T1000 (cell line): Measurements from ENCODE around the gene USP17L28.
"Not testable (repeated sequence)": the region's sequence is repeated elsewhere in the genome, so short reads cannot be mapped to it uniquely, and the experiment has no call there.

Source experiments
- DNase-seq: peaks from one replicate; lab custom pipeline; 2025; ENCODE audit warnings: mixed read lengths; lab: John Stamatoyannopoulos, UW

Gene USP17L28

GRCh38 chr4:9348593-9348992, at the start of gene USP17L28:
USP17L28 (plus strand) TSS chr4:9348893; CDS start chr4:9348893, 0 bp downstream.
- DNase-seq, result not testable (repeated sequence)

GRCh38 chr4:9324191-9324590, 24.5 kb upstream of the USP17L28 start:
- not testable (repeated sequence) for DNase-seq

GRCh38 chr4:9324865-9325264, 23.8 kb upstream of the USP17L28 start, which contains the start of gene USP17L24:
USP17L24 (plus strand) TSS chr4:9325165; CDS start chr4:9325165, 0 bp downstream.
- not testable (repeated sequence) for DNase-seq

- not testable (repeated sequence) for DNase-seq
Measured at GRCh38 chr4:9329611-9330010, 19.1 kb upstream of the USP17L28 start, which contains the start of gene USP17L25. USP17L25 (plus strand) TSS chr4:9329911; CDS start chr4:9329911, 0 bp downstream.

GRCh38 chr4:9334358-9334757, 14.3 kb upstream of the USP17L28 start, which contains the start of gene USP17L26:
USP17L26 (plus strand) TSS chr4:9334658; CDS start chr4:9334658, 0 bp downstream.
- DNase-seq, result not testable (repeated sequence)

- not testable (repeated sequence) for DNase-seq
Measured at GRCh38 chr4:9339103-9339502, 9.6 kb upstream of the USP17L28 start, which contains the start of gene USP17L5. USP17L5 (plus strand) TSS chr4:9339403; CDS start chr4:9339403, 0 bp downstream.

- not testable (repeated sequence) for DNase-seq
Measured at GRCh38 chr4:9343848-9344247, 4.8 kb upstream of the USP17L28 start, which contains the start of gene USP17L27. USP17L27 (plus strand) TSS chr4:9344148; CDS start chr4:9344148, 0 bp downstream.

GRCh38 chr4:9350866-9351265, 2.2 kb downstream of the USP17L28 start:
- DNase-seq, result not testable (repeated sequence)

GRCh38 chr4:9353338-9353737, 4.6 kb downstream of the USP17L28 start, which contains the start of gene USP17L29:
USP17L29 (plus strand) TSS chr4:9353638; CDS start chr4:9353638, 0 bp downstream.
- DNase-seq, result not testable (repeated sequence)

- not testable (repeated sequence) for DNase-seq
Measured at GRCh38 chr4:9362829-9363228, 14.1 kb downstream of the USP17L28 start, which contains the start of gene USP17L30. USP17L30 (plus strand) TSS chr4:9363129; CDS start chr4:9363129, 0 bp downstream.

- DNase-seq, result not testable (repeated sequence)
Measured at GRCh38 chr4:9379881-9380280, 31.2 kb downstream of the USP17L28 start.

- DNase-seq, result not testable (repeated sequence)
Measured at GRCh38 chr4:9381012-9381534, 32.4 kb downstream of the USP17L28 start.

- DNase-seq, result no peak
Measured at GRCh38 chr4:9384126-9384525, 35.4 kb downstream of the USP17L28 start.

GRCh38 chr4:9389001-9389400, 40.3 kb downstream of the USP17L28 start:
- DNase-seq, result not testable (repeated sequence)
